ENCODE measurements around the gene CYP24A1. TPM values are rescaled to one million over a fixed set of nuclear protein-coding genes. Genes with fewer than 3 reads are reported as not detected.

CYP24A1 gene
- total and polyA plus RNA-seq, 2 of the 13 experiments (the other 11 are each of a cell fraction or from before 2014, with no cell fraction given): 9.4 to 32.7 TPM

DNA sequence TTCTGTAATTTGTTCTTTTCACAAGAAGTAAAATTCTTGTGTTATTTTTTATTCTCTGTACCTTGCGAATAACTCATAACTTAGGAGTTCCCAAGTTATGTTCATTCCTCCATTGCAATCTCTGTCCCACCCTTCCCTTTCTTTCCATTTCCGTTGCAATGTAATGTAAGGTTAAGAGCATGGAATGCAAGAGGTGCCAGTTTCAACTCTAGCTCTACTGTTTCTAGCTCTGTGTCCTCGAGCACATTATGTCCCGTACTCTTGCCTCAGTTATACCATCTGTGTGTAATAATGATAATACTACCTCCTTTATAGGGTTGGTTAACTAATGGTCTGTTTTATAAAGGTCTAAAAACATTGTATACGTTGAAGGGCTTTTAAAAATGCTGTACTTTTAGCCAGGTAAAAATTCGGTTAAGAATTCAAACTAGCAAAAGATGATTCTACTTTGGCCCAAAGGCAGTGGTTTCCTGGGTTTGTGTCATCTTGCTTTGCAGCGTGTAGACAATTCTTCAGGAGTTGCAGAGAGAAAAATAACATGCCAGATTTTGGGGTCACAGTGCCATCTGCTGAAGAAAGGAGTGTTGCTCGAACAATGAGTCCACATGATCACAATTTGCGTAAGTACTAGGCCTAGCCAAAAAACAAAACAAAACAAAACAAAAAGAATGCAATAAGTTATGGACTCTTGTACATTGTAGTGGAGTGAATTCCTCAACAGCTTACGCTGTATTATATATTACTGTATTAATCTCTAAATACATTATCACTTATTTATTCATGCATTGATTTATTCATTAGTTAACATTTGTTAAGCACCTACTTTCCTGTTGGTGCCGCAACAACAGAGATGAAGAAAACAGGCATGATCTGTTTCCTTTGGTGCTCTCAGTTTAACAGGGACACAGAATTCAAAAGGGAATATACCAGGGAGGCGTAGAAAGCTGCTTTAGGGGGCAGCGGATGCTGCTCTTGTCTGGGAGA lies 24.1 kb upstream of the CYP24A1 start (continued):
- TF ChIP-seq, protein P1, sequence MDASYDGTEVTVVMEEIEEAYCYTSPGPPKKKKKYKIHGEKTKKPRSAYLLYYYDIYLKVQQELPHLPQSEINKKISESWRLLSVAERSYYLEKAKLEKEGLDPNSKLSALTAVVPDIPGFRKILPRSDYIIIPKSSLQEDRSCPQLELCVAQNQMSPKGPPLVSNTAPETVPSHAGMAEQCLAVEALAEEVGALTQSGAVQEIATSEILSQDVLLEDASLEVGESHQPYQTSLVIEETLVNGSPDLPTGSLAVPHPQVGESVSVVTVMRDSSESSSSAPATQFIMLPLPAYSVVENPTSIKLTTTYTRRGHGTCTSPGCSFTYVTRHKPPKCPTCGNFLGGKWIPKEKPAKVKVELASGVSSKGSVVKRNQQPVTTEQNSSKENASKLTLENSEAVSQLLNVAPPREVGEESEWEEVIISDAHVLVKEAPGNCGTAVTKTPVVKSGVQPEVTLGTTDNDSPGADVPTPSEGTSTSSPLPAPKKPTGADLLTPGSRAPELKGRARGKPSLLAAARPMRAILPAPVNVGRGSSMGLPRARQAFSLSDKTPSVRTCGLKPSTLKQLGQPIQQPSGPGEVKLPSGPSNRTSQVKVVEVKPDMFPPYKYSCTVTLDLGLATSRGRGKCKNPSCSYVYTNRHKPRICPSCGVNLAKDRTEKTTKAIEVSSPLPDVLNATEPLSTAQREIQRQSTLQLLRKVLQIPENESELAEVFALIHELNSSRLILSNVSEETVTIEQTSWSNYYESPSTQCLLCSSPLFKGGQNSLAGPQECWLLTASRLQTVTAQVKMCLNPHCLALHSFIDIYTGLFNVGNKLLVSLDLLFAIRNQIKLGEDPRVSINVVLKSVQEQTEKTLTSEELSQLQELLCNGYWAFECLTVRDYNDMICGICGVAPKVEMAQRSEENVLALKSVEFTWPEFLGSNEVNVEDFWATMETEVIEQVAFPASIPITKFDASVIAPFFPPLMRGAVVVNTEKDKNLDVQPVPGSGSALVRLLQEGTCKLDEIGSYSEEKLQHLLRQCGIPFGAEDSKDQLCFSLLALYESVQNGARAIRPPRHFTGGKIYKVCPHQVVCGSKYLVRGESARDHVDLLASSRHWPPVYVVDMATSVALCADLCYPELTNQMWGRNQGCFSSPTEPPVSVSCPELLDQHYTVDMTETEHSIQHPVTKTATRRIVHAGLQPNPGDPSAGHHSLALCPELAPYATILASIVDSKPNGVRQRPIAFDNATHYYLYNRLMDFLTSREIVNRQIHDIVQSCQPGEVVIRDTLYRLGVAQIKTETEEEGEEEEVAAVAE (CRISPR knock-in tag; IDR thresholded peaks at IDR 0.05; ENCODE audit: borderline replicate concordance): peak; percentile 50; the same call in 1 of the 2 replicates
- TF ChIP-seq POLR2AphosphoS5 (IDR thresholded peaks at IDR 0.05; ENCODE audit: low read depth, low read length) (no peak), RELA (CRISPR knock-in tag; IDR thresholded peaks at IDR 0.05) (no peak), FOXK1 (CRISPR knock-in tag; IDR thresholded peaks at IDR 0.05; ENCODE audit: borderline replicate concordance, low read depth) (peak; percentile 71; the same call in 1 of the 2 replicates), GATAD1 (CRISPR knock-in tag; IDR thresholded peaks at IDR 0.05) (no peak), SMC3 (IDR thresholded peaks at IDR 0.05; ENCODE audit: low read length) (peak; percentile 100), ZNF660 (CRISPR knock-in tag; IDR thresholded peaks at IDR 0.05; ENCODE audit: borderline replicate concordance, low read depth) (no peak), LCORL (IDR thresholded peaks at IDR 0.05) (no peak), LCORL (CRISPR knock-in tag; IDR thresholded peaks at IDR 0.05) (peak; percentile 37; the same call in 1 of the 2 replicates)
- TF ChIP-seq, protein P2, sequence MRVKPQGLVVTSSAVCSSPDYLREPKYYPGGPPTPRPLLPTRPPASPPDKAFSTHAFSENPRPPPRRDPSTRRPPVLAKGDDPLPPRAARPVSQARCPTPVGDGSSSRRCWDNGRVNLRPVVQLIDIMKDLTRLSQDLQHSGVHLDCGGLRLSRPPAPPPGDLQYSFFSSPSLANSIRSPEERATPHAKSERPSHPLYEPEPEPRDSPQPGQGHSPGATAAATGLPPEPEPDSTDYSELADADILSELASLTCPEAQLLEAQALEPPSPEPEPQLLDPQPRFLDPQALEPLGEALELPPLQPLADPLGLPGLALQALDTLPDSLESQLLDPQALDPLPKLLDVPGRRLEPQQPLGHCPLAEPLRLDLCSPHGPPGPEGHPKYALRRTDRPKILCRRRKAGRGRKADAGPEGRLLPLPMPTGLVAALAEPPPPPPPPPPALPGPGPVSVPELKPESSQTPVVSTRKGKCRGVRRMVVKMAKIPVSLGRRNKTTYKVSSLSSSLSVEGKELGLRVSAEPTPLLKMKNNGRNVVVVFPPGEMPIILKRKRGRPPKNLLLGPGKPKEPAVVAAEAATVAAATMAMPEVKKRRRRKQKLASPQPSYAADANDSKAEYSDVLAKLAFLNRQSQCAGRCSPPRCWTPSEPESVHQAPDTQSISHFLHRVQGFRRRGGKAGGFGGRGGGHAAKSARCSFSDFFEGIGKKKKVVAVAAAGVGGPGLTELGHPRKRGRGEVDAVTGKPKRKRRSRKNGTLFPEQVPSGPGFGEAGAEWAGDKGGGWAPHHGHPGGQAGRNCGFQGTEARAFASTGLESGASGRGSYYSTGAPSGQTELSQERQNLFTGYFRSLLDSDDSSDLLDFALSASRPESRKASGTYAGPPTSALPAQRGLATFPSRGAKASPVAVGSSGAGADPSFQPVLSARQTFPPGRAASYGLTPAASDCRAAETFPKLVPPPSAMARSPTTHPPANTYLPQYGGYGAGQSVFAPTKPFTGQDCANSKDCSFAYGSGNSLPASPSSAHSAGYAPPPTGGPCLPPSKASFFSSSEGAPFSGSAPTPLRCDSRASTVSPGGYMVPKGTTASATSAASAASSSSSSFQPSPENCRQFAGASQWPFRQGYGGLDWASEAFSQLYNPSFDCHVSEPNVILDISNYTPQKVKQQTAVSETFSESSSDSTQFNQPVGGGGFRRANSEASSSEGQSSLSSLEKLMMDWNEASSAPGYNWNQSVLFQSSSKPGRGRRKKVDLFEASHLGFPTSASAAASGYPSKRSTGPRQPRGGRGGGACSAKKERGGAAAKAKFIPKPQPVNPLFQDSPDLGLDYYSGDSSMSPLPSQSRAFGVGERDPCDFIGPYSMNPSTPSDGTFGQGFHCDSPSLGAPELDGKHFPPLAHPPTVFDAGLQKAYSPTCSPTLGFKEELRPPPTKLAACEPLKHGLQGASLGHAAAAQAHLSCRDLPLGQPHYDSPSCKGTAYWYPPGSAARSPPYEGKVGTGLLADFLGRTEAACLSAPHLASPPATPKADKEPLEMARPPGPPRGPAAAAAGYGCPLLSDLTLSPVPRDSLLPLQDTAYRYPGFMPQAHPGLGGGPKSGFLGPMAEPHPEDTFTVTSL (CRISPR knock-in tag; IDR thresholded peaks at IDR 0.05; ENCODE audit: borderline replicate concordance): no peak; the same call in 1 of the 2 replicates
- TF ChIP-seq, protein P3, sequence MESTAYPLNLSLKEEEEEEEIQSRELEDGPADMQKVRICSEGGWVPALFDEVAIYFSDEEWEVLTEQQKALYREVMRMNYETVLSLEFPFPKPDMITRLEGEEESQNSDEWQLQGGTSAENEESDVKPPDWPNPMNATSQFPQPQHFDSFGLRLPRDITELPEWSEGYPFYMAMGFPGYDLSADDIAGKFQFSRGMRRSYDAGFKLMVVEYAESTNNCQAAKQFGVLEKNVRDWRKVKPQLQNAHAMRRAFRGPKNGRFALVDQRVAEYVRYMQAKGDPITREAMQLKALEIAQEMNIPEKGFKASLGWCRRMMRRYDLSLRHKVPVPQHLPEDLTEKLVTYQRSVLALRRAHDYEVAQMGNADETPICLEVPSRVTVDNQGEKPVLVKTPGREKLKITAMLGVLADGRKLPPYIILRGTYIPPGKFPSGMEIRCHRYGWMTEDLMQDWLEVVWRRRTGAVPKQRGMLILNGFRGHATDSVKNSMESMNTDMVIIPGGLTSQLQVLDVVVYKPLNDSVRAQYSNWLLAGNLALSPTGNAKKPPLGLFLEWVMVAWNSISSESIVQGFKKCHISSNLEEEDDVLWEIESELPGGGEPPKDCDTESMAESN (CRISPR knock-in tag; conservative IDR thresholded peaks at IDR 0.05): no peak
- TF ChIP-seq, protein P4, sequence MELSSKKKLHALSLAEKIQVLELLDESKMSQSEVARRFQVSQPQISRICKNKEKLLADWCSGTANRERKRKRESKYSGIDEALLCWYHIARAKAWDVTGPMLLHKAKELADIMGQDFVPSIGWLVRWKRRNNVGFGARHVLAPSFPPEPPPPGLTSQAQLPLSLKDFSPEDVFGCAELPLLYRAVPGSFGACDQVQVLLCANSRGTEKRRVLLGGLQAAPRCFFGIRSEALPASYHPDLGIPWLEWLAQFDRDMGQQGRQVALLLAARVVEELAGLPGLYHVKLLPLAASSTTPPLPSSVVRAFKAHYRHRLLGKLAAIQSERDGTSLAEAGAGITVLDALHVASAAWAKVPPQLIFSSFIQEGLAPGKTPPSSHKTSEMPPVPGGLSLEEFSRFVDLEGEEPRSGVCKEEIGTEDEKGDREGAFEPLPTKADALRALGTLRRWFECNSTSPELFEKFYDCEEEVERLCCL (CRISPR knock-in tag; IDR thresholded peaks at IDR 0.05; ENCODE audit: borderline replicate concordance): no peak
- TF ChIP-seq, protein P5, sequence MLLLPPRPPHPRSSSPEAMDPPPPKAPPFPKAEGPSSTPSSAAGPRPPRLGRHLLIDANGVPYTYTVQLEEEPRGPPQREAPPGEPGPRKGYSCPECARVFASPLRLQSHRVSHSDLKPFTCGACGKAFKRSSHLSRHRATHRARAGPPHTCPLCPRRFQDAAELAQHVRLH (CRISPR knock-in tag; IDR thresholded peaks at IDR 0.05; ENCODE audit: borderline replicate concordance, low read depth): peak; percentile 42; the same call in 1 of the 2 replicates
